GM12878 (cell line): ENCODE measurements around the gene PSENEN. TPM values are rescaled to one million over a fixed set of nuclear protein-coding genes. Genes with fewer than 3 reads are reported as not detected.
A peak's percentile ranks its signal among the peaks of the same experiment; 100 is the strongest.

Experiments used
- ATAC-seq: fragments of 200-7000 bp; cut with Tn5 transposase; 3 replicates; pipeline ENCODE4 v1.9.1; 2020; ENCODE audit warnings: mild to moderate bottlenecking, moderate library complexity
- BruUV-seq: library from RNA; stranded (reverse); fragments of 400-500 nt; replicated peaks from 2 replicates; lab custom pipeline; 2021; lab: Mats Ljungman, UMichigan
- CTCF ChIA-PET: fragments of 300-600 bp; sonication (Branson Sonifier 250); formaldehyde crosslinking; extraction: SDS; loops from one replicate; lab custom pipeline; 2021; ENCODE audit warnings: inconsistent platforms; lab: Yijun Ruan, JAX
- POLR2A ChIA-PET: fragments of 350-600 bp; formaldehyde crosslinking; extraction: SDS; loops from one replicate; lab custom pipeline; 2021; ENCODE audit warnings: inconsistent platforms; lab: Charles Lee
- RAD21 ChIA-PET: fragments of 300-600 bp; sonication (Branson Sonifier 250); formaldehyde crosslinking; loops from one replicate; lab custom pipeline; 2023; ENCODE audit warnings: antibody characterized with exemption; ENCODE audit not compliant: unreplicated experiment; lab: Charles Lee
- SMC1A ChIA-PET: fragments of 300-600 bp; sonication (Branson Sonifier 250); formaldehyde crosslinking; loops from one replicate; lab custom pipeline; 2023; ENCODE audit not compliant: unreplicated experiment, uncharacterized antibody; lab: Charles Lee
- DNase-seq: peaks from one replicate; pipeline ENCODE4 v3.0.0-alpha.2; 2011; ENCODE audit warnings: low read depth, low spot score
- FAIRE-seq: peaks from 3 replicates; lab custom pipeline; 2011; peaks lifted over from hg19 to GRCh38; lab: Jason Lieb, UNC
- H2AFZ ChIP-seq: 2 replicates; pipeline ENCODE4 v1.6.0; 2011; ENCODE audit warnings: low read depth, low read length, control low read depth; ENCODE audit not compliant: control insufficient read depth
- H3K27ac ChIP-seq: 2 replicates; pipeline ENCODE4 v1.5.1; 2011; ENCODE audit warnings: control low read depth; ENCODE audit not compliant: control insufficient read depth, insufficient read depth
- H3K27me3 ChIP-seq, 2 experiments: replicated peaks in 1 of 2; 2 replicates each; pipeline versions ENCODE4 v1.6.0 to v1.6.1; 2011; ENCODE audit warnings: low read length in 1 of 2; ENCODE audit not compliant: control insufficient read depth in 2 of 2, insufficient read depth in 2 of 2
- H3K36me3 ChIP-seq, 2 experiments: 2 replicates each; pipeline ENCODE4 v1.5.1; 2011; ENCODE audit warnings: low read length in 1 of 2; ENCODE audit not compliant: control insufficient read depth in 2 of 2, insufficient read depth in 2 of 2
- H3K4me1 ChIP-seq: 2 replicates; pipeline ENCODE4 v1.6.1; 2011; ENCODE audit warnings: mild to moderate bottlenecking, low read length, moderate library complexity, mixed read lengths; ENCODE audit not compliant: control insufficient read depth, insufficient read depth
- H3K4me2 ChIP-seq: 2 replicates; pipeline ENCODE4 v1.6.0; 2011; ENCODE audit warnings: control low read depth; ENCODE audit not compliant: control insufficient read depth, insufficient read depth
- H3K4me3 ChIP-seq: fragments of 200-600 bp; sonication (generic); 2 replicates; pipeline ENCODE4 v1.5.1; 2016
- H3K79me2 ChIP-seq: 2 replicates; pipeline ENCODE4 v1.6.0; 2011; ENCODE audit warnings: low read length; ENCODE audit not compliant: control insufficient read depth, insufficient read depth
- H3K9ac ChIP-seq: 2 replicates; pipeline ENCODE4 v1.8.0; 2011; ENCODE audit warnings: low read length, control low read depth, mixed read lengths; ENCODE audit not compliant: control insufficient read depth, insufficient read depth
- H3K9me3 ChIP-seq: replicated peaks from 3 replicates; pipeline ENCODE4 v1.5.1; 2011; ENCODE audit warnings: mild to moderate bottlenecking, low read length; ENCODE audit not compliant: control insufficient read depth, insufficient read depth
- H4K20me1 ChIP-seq: 2 replicates; pipeline ENCODE4 v1.6.0; 2011; ENCODE audit not compliant: control insufficient read depth, insufficient read depth
- EP300 ChIP-seq, 2 experiments: fragments of 150-350 bp in 1 of 2; IDR thresholded peaks; 2 replicates each; pipeline ENCODE4 v1.6.1; 2011 to 2012; ENCODE audit warnings: low read depth in 2 of 2, low read length in 2 of 2, borderline replicate concordance in 1 of 2, improper control_type of control experiment in 1 of 2, inconsistent platforms in 1 of 2; ENCODE audit not compliant: control insufficient read depth in 1 of 2
- HDAC2 ChIP-seq: fragments of 200-600 bp; sonication (generic); IDR thresholded peaks from 2 replicates; pipeline ENCODE4 v1.6.1; 2017
- ZNF24 ChIP-seq: fragments of 450-650 bp; IDR thresholded peaks from 2 replicates; pipeline ENCODE4 v1.6.1; 2017; ENCODE audit warnings: antibody characterized with exemption, mild to moderate bottlenecking
- WGBS: methylation state at CpG from one replicate; pipeline ENCODE4 v1.1.6; 2016; ENCODE audit warnings: low lambda C conversion rate; ENCODE audit not compliant: insufficient replicate concordance, insufficient coverage; ENCODE audit errors: missing lambda C conversion rate; 5-methylcytosine and 5-hydroxymethylcytosine counted together
- in situ Hi-C: fragments of 300-500 bp; cut with MboI; formaldehyde crosslinking; loops from 9 replicates; pipeline ENCODE4 v1.14.3; 2018; ENCODE audit warnings: mixed read lengths
- intact Hi-C: fragments of 100-400 bp; cut with micrococcal nuclease; formaldehyde crosslinking; loops from one replicate; pipeline ENCODE4 v1.14.2; 2022; ENCODE audit not compliant: unreplicated experiment
- polyA plus RNA-seq, 11 experiments: library from polyadenylated mRNA; depleted of rRNA in 4 of 11; unstranded in 6 of 11; stranded (reverse) in 5 of 11; fragments of >200 nt; fragmentation: Nextera tagmentation in 4 of 11; fragmentation: Illumina TruSeq in 1 of 11; extraction: Ambion mirVana in 4 of 11; extraction: Trizol in 1 of 11; gene quantifications; 1 replicate in 1 of 11; 2 replicates in 10 of 11; pipeline versions ENCODE4 v1.2.1 to v1.2.3, GENCODE V29; 2011 to 2016; ENCODE audit warnings: inconsistent platforms in 2 of 11, missing spikeins in 2 of 11, low read depth in 1 of 11
- total RNA-seq, 4 experiments: library from RNA; depleted of rRNA in 3 of 4; stranded (reverse); fragments of >200 nt in 3 of 4; fragmentation: Illumina TruSeq in 1 of 4; extraction: Trizol in 1 of 4; gene quantifications; 2 replicates each; pipeline versions ENCODE4 v1.2.1 to v1.2.3, GENCODE V29; 2013 to 2021

PSENEN gene
- total and polyA plus RNA-seq, 10 of the 15 experiments (the other 5 are each of a cell fraction or from before 2014, with no cell fraction given): 14.4 to 178 (median 43.5) TPM

GRCh38 chr19:35756377-35757230, 11.2 kb downstream of the PSENEN start, which contains the start of gene HSPB6:
Gene HSPB6, minus strand, starts transcription at chr19:35757029. Its CDS starts 21 bp downstream, at chr19:35757008.
- intact Hi-C loops: no loop called here
- in situ Hi-C loops: no loop called here
- FAIRE-seq (no peak), DNase-seq (no peak), ATAC-seq (no peak)
- ChIA-PET SMC1A (no interaction called here), CTCF (interaction anchor here (0.7 kb wide), 1 partner anchor 9 kb away, joined by 3 read pairs; the partner anchor contains the start of gene LIN37), RAD21 (interaction anchor here (0.7 to 1.2 kb wide), 3 partner anchors 9 to 62 kb away, joined by 3 read pairs; partner anchors contain the start of genes PSENEN and U2AF1L4), POLR2A (interaction anchor here (0.5 to 2.2 kb wide), 5 partner anchors 7 to 199 kb away, joined by 3 to 18 read pairs (median 6); partner anchors contain the start of genes IGFLR1, LIN37, PSENEN and U2AF1L4)
- no TSS peak for BruUV-seq
- Histone ChIP-seq H3K4me2 (peak within 1 kb of the TSS; percentile 99), H3K36me3 (peaks cover 0 to 2% of the 10 kb centered on the region in 2 experiments; a peak in 2 of 4 replicates), H2AFZ (peak within 1 kb of the TSS; percentile 62), H3K79me2 (peaks cover 11% of the 10 kb centered on the region), H3K27ac (peak within 1 kb of the TSS; percentile 62), H3K9ac (peak within 1 kb of the TSS; percentile 73), H3K4me1 (peaks cover 15% of the 10 kb centered on the region), H3K9me3 (no peaks in the 10 kb centered on the region), H4K20me1 (no peaks in the 10 kb centered on the region), H3K4me3 (peak within 1 kb of the TSS; percentile 88), H3K27me3 (no peaks in the 10 kb centered on the region)
- 41% methylated on average over 33 of the region's 52 CpGs for whole genome bisulfite sequencing
- no peak for TF ChIP-seq EP300 (IDR thresholded peaks at IDR 0.05; ENCODE audit: borderline replicate concordance in 1 of 2, control insufficient read depth in 1 of 2, low read depth in 2 of 2, low read length in 2 of 2)
- TF ChIP-seq ZNF24: no peak
- no peak for TF ChIP-seq HDAC2
